Measurements from ENCODE around the gene RTF1. TPM values are rescaled to one million over a fixed set of nuclear protein-coding genes. Genes with fewer than 3 reads are reported as not detected.

RTF1 gene
- total RNA-seq, 1 donor: 40.5 TPM

DNA sequence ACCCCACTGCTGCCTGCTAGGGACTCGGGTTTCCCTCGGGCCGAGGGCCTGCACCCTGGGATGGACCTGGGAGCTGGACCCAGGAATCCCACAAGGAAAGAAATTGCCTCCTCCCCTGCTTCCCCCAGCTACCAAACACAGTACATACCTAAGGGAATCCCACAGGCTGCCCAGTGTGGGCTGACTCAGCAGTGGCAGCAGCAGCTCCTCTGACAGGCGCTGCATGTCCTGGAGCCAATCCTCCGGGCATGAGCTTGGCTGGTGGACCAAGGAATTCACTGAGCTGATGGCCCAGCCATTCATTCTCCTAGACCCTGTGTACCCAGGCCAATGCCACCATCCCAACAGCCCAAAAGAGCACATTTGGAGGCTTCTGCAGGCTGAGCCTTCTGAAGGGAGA is 106.2 kb downstream of the RTF1 start:
- Histone ChIP-seq H3K4me1 (ENCODE audit: insufficient read depth, low read length) (no peaks in the 10 kb centered on the region), H3K9me3 (ENCODE audit: low read depth, low read length) (no peaks in the 10 kb centered on the region)

GRCh38 chr15:41530363-41530956 is 113.6 kb downstream of the RTF1 start:
- Histone ChIP-seq H3K9me3 (ENCODE audit: low read depth, low read length) (no peaks in the 10 kb centered on the region), H3K4me3 (ENCODE audit: low read length) (no peak overlapping the region), H3K4me1 (ENCODE audit: insufficient read depth, low read length) (no peaks in the 10 kb centered on the region), H3K27me3 (ENCODE audit: insufficient read depth, low read length) (no peaks in the 10 kb centered on the region)

More for the DNA sequence above, 106.2 kb downstream of the RTF1 start:
- H3K27me3 ChIP-seq (ENCODE audit: insufficient read depth, low read length): no peaks in the 10 kb centered on the region
- H3K4me3 ChIP-seq (ENCODE audit: low read length): no peak overlapping the region

Other genes starting within 250 kb of the RTF1 start
- not detected for gene EXD1, start 186.3 kb upstream of the RTF1 start, total RNA-seq
- 76.6 TPM for gene CHP1, start 185.8 kb upstream of the RTF1 start, total RNA-seq
- gene OIP5, start 84.5 kb upstream of the RTF1 start, total RNA-seq: 0.21 TPM
- gene NUSAP1, start 84.2 kb upstream of the RTF1 start, total RNA-seq: 10.0 TPM
- gene NDUFAF1, start 14.6 kb upstream of the RTF1 start, total RNA-seq: 4.8 TPM
- 0.10 TPM for gene ITPKA, start 76.8 kb downstream of the RTF1 start, total RNA-seq
- gene LTK, start 96.7 kb downstream of the RTF1 start, total RNA-seq: 1.6 TPM
- 9.9 TPM for gene RPAP1, start 127.2 kb downstream of the RTF1 start, total RNA-seq
- gene TYRO3, start 142.1 kb downstream of the RTF1 start, total RNA-seq: 0.21 TPM
- gene MGA, start 243.3 kb downstream of the RTF1 start, total RNA-seq: 61.8 TPM